Kidney epithelial cell (primary cell): ENCODE data around the gene ZNF709. TPM values are rescaled to one million over a fixed set of nuclear protein-coding genes. Genes with fewer than 3 reads are reported as not detected.
"Not testable (repeated sequence)": the region's sequence is repeated elsewhere in the genome, so short reads cannot be mapped to it uniquely, and the experiment has no call there.

Source experiments
- DNase-seq: peaks from one replicate; pipeline ENCODE4 v3.0.0-alpha.2; 2010; ENCODE audit warnings: low read depth
- H3K27me3 ChIP-seq: 2 replicates; pipeline ENCODE4 v1.6.0; 2011; ENCODE audit warnings: low read length; ENCODE audit not compliant: control insufficient read depth, insufficient read depth
- H3K36me3 ChIP-seq: 2 replicates; pipeline ENCODE4 v1.5.1; 2011; ENCODE audit warnings: low read length; ENCODE audit not compliant: control insufficient read depth, insufficient read depth
- H3K4me3 ChIP-seq: 2 replicates; pipeline ENCODE4 v1.5.1; 2011; ENCODE audit warnings: low read depth, mild to moderate bottlenecking, control low read depth, low read length
- total RNA-seq: library from RNA; depleted of rRNA; stranded (reverse); fragments of >200 nt; gene quantifications from 2 replicates; pipeline ENCODE4 v1.2.3, GENCODE V29; 2015
- TF ChIP-seq, protein P1 (sequence below): IDR thresholded peaks from 2 replicates; pipeline ENCODE4 v1.5.1; 2011; ENCODE audit warnings: mild to moderate bottlenecking, moderate library complexity, low read length, control low read depth, inconsistent platforms; ENCODE audit not compliant: insufficient read depth, poor library complexity, severe bottlenecking

The ZNF709 gene
- total RNA-seq, 1 donor from 2014 or later: 0.75 TPM

DNA sequence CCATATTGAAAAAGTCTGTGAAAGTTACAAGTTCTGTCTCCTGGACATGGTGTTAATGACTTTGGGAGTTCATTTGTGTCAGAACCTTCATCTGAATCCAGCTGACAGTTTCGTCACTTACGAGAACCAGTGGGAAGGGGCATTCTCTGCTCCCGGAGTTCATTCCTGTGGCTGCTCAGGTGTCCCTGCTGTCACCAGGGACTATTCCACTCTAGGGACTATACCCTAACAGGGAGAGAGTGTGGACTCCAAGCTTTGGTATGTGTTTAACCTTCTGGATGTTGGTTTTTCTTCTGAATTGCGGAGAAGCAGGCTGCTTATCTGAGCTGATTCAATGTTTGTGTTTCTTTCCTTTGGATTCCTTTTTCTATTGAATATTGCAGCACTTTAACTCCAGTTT lies 12.4 kb upstream of the ZNF709 start:
- Histone ChIP-seq H3K36me3 (no peaks in the 10 kb centered on the region), H3K27me3 (no peaks in the 10 kb centered on the region), H3K4me3 (no peak overlapping the region)
- DNase-seq: no peak
- TF ChIP-seq, protein P1, sequence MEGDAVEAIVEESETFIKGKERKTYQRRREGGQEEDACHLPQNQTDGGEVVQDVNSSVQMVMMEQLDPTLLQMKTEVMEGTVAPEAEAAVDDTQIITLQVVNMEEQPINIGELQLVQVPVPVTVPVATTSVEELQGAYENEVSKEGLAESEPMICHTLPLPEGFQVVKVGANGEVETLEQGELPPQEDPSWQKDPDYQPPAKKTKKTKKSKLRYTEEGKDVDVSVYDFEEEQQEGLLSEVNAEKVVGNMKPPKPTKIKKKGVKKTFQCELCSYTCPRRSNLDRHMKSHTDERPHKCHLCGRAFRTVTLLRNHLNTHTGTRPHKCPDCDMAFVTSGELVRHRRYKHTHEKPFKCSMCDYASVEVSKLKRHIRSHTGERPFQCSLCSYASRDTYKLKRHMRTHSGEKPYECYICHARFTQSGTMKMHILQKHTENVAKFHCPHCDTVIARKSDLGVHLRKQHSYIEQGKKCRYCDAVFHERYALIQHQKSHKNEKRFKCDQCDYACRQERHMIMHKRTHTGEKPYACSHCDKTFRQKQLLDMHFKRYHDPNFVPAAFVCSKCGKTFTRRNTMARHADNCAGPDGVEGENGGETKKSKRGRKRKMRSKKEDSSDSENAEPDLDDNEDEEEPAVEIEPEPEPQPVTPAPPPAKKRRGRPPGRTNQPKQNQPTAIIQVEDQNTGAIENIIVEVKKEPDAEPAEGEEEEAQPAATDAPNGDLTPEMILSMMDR: no peak

DNA sequence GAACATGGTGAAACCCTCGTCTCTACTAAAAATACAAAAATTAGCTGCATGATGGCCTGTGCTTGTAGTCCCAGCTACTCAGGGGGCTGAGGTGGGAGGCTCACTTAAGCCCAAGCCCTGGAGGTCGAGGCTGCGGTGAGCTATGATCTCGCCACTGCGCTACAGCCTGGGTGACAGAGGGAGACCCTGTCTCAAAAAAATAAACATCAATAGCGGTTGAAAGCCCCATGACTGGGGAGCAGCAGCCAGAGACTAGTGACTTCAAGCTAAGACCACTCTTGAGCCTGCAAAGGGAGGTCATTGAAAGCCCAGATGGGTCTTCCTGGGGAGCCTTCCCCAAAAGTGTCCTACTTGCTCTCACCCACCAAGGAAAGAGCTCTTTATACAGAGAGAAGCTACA lies 11.9 kb upstream of the ZNF709 start:
- DNase-seq: no peak
- TF ChIP-seq, protein P1: no peak
- Histone ChIP-seq H3K4me3 (no peak overlapping the region), H3K27me3 (no peaks in the 10 kb centered on the region), H3K36me3 (no peaks in the 10 kb centered on the region)

DNA sequence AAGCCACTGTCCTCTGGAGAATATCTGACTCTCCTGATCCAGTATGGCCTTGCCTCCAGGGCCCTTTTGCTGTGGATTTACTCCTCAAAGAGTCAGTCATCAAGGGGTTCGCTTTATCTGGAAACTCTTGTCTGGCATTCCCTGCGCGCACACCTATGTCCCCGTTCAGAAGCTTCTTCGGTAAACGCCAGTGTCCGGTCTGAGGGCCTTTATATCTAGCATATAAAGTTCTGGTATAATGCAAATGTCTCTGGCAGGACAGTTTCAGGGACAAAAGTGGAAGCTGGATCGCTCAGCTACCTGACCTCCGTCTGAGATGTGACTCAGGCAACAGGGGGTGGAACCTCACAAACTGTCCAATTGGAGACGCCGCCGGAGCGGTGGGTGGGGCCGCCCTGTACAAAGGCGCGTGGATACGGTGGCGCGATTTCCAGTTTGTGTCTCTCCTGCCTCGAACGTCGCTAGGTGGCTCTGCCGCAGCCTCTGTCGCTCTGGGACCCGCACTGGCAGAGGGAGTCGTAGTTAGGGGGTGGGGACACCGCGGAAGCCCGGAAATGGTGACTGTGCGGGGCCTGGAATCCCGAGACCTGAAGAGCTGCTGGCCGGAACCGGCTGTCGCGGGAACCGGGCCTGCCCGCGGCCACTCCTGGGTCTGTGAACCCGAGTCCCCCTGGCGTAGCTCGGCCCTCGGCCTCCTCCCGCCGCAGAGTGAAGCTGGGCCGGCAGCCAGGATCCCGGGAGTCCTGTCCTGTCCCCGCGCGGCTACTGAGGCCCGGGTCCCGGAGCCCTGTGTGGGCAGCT lies 10.6 kb upstream of the ZNF709 start:
- TF ChIP-seq, protein P1: peak; percentile 37
- Histone ChIP-seq H3K27me3 (no peaks in the 10 kb centered on the region), H3K4me3 (peak overlapping the region; percentile 40), H3K36me3 (no peaks in the 10 kb centered on the region)
- DNase-seq: peak; percentile 54

DNA sequence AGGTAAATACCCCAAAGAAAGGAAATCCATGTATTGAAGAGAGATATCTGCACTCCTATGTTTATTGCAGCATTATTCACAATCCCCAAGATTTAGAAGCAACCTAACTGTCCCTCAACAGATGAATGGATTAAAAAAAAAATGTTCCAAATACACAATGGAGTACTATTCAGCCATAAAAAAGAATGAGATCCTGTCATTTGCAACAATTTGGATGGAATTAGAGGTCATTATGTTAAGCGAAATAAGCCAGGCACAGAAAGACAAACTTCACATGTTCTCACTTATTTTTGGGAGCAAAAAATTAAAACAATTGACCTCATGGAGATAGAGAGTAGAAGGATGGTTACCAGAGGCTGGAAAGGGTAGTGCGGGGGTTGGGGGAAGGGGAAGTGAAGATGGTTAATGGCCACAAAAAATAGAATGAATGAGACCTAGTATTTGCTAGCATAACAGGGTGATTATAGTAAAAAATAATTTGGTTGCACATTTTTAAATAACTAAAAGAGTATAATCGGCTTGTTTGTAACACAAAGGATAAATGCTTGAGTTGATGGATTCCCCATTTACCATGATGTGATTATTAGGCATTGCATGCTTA lies 9.7 kb upstream of the ZNF709 start:
- Histone ChIP-seq H3K27me3 (no peaks in the 10 kb centered on the region), H3K4me3 (no peak overlapping the region), H3K36me3 (no peaks in the 10 kb centered on the region)
- no peak for DNase-seq
- TF ChIP-seq, protein P1: no peak

DNA sequence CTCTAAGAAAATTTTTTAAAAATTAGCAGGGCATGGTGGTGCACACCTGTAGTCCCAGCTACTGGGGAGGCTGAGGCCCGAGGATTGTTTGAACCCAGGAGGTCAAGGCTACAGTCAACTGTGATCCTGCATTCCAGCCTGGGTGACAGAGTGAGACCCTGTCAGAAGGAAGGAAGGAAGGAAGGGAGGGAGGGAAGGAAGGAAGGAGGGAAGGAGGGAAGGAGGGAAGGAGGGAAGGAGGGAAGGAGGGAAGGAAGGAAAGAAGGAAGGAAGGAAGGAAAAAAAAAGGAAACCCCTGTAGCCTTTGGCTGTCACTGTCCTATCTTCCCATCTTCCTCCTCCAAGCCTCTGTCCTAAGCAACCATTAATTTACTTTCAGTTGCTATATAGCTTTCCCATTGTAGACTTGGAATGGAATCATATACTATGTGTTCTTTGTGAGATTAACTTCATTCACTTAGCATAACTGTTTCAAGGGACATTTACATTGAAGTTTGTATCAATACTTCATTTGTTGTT lies 1.7 kb upstream of the ZNF709 start:
- not testable (repeated sequence) for H3K36me3 ChIP-seq, H3K4me3 ChIP-seq, H3K27me3 ChIP-seq, DNase-seq

DNA sequence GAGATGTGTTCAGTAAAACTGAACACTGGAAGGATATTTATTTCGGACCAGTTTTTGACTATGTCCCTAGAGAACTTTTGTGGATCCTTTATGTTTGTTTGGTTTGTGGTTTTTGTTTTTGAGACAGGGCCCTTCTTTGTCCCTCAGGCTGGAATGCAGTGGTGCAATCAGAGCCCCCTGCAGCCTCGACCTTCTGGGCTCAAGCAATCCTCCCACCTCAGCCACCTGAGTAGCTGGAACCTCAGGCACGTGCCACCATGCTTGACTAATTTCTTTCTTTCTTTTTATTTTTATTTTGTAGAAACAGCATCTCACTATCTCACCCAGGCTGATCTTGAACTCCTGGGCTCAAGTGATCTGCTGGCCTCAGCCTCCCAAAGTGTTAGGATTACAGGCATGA lies 955 bp upstream of the ZNF709 start:
- H3K36me3 ChIP-seq: no peaks in the 10 kb centered on the region
- TF ChIP-seq, protein P1: no peak
- DNase-seq: no peak

More for the DNA sequence above, 955 bp upstream of the ZNF709 start:
- H3K27me3 ChIP-seq: no peaks in the 10 kb centered on the region
- H3K4me3 ChIP-seq: no peak overlapping the region
